Skeletal muscle satellite cell (primary cell): ENCODE data around the gene IFI30. TPM values are rescaled to one million over a fixed set of nuclear protein-coding genes. Genes with fewer than 3 reads are reported as not detected.

ENCODE experiments used
- H3K27me3 ChIP-seq: 2 replicates; pipeline ENCODE4 v1.7.0; 2013; ENCODE audit warnings: low read length; ENCODE audit not compliant: control insufficient read depth, insufficient read depth
- H3K36me3 ChIP-seq: 2 replicates; pipeline ENCODE4 v1.7.0; 2013; ENCODE audit warnings: mild to moderate bottlenecking, control low read depth, low read length; ENCODE audit not compliant: insufficient read depth
- H3K4me1 ChIP-seq: 2 replicates; pipeline ENCODE4 v1.7.0; 2013; ENCODE audit warnings: low read length; ENCODE audit not compliant: control insufficient read depth, insufficient read depth
- H3K4me2 ChIP-seq: 2 replicates; pipeline ENCODE4 v1.7.0; 2013; ENCODE audit warnings: mild to moderate bottlenecking, low read length
- H3K4me3 ChIP-seq: 2 replicates; pipeline ENCODE4 v1.7.0; 2013; ENCODE audit warnings: low read length
- H3K9ac ChIP-seq: 2 replicates; pipeline ENCODE4 v1.7.0; 2013; ENCODE audit warnings: mild to moderate bottlenecking, low read depth, low read length, moderate library complexity
- H3K9me3 ChIP-seq: replicated peaks from 2 replicates; pipeline ENCODE4 v1.7.0; 2013; ENCODE audit warnings: mild to moderate bottlenecking, control low read depth, low read length
- total RNA-seq: library from RNA; depleted of rRNA; stranded (reverse); fragments of >200 nt; gene quantifications from 2 replicates; pipeline ENCODE4 v1.2.3, GENCODE V29; 2012; rRNA removed

IFI30 gene
- total RNA-seq = 72.0 and 80.6 TPM in 2 replicates

GRCh38 chr19:18173572-18174288 is at the start of gene IFI30:
Gene IFI30, plus strand, starts transcription at chr19:18173813. Its CDS starts 29 bp downstream, at chr19:18173842.
- Histone ChIP-seq H3K9ac (peak within 1 kb of the TSS; percentile 64), H3K9me3 (no peaks in the 10 kb centered on the region), H3K4me2 (peak within 1 kb of the TSS; percentile 97), H3K27me3 (no peaks in the 10 kb centered on the region), H3K4me1 (peaks cover 12% of the 10 kb centered on the region), H3K4me3 (peak within 1 kb of the TSS; percentile 77), H3K36me3 (peaks cover 10% of the 10 kb centered on the region)

GRCh38 chr19:18123819-18124218 is 49.8 kb upstream of the IFI30 start:
- H3K4me3 ChIP-seq = no peak overlapping the region
- peaks cover 4% of the 10 kb centered on the region for H3K4me1 ChIP-seq
- no peak overlapping the region for H3K4me2 ChIP-seq
- no peaks in the 10 kb centered on the region for H3K27me3 ChIP-seq
- peaks cover 19% of the 10 kb centered on the region for H3K36me3 ChIP-seq
- no peaks in the 10 kb centered on the region for H3K9me3 ChIP-seq
- H3K9ac ChIP-seq = no peak overlapping the region

DNA sequence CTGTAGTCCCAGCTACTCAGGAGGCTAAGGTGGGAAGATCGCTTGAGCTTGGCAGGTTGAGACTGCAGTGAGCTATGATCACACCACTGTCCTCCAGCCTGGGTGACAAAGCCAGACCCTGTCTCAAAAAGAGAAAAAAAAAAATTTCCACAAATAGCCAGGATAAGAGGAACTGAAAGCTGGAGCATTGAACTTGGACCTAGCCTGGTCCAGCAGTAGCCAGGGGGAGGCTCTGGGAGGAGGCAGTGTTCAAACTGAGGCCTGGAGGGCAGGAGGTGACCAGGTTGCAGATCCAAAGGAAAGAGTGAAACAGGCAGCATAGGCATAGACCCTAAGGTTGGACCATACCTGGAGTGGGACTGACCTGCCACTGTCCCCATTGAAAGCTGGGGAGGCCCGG is 47.5 kb upstream of the IFI30 start:
- H3K36me3 ChIP-seq = peaks cover 32% of the 10 kb centered on the region
- H3K4me1 ChIP-seq = no peaks in the 10 kb centered on the region
- H3K9ac ChIP-seq = no peak overlapping the region

DNA sequence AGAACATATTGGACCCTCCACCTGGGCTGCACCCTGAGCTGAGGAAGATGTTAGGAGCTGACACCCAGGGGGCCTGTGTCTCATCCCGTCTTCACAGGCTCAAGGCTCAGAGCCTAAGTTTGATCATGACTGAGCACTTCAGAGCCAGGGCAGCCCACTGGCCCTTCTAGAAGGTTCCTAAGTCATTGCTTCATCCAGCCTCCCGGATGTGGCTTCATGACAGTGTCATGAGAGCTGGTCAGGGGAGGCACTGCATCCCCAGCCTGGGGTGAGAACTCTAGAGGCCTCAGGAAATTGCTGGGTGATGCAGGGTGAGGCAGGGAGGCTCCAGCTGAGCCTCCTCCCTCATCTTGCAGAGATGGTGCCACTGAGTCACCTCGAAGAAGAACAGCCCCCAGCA is 45.6 kb upstream of the IFI30 start:
- Histone ChIP-seq H3K36me3 (peaks cover 35% of the 10 kb centered on the region), H3K9ac (no peak overlapping the region), H3K27me3 (no peaks in the 10 kb centered on the region), H3K4me2 (no peak overlapping the region), H3K4me1 (no peaks in the 10 kb centered on the region), H3K4me3 (no peak overlapping the region), H3K9me3 (no peaks in the 10 kb centered on the region)

More for the DNA sequence above, 47.5 kb upstream of the IFI30 start:
- Histone ChIP-seq H3K27me3 (no peaks in the 10 kb centered on the region), H3K9me3 (no peaks in the 10 kb centered on the region), H3K4me2 (no peak overlapping the region), H3K4me3 (no peak overlapping the region)

DNA sequence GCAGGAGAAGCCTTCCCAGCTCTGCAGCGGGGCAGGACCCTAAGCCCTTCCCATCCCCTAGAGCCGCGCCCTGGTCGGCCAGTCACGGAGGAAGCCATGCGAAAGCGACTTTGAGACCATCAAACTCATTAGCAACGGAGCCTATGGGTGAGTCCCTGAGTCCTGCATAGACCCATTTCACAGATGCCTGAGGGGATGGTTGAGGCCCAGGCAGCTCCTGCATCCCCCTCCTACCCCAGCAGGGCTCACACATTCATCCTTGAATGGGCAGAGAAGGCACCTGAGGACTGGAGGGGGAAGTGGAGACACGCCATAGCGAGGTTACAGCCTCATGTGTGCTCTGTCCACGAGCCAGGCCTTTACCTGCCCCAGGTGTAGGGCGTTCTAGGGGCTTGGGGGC is 44.8 kb upstream of the IFI30 start:
- peaks cover 29% of the 10 kb centered on the region for H3K36me3 ChIP-seq
- no peaks in the 10 kb centered on the region for H3K27me3 ChIP-seq
- H3K4me2 ChIP-seq = no peak overlapping the region
- no peak overlapping the region for H3K9ac ChIP-seq
- H3K4me1 ChIP-seq = no peaks in the 10 kb centered on the region
- H3K4me3 ChIP-seq = no peak overlapping the region
- no peaks in the 10 kb centered on the region for H3K9me3 ChIP-seq

- Histone ChIP-seq H3K9ac (no peak overlapping the region), H3K4me1 (no peaks in the 10 kb centered on the region), H3K4me2 (no peak overlapping the region), H3K9me3 (no peaks in the 10 kb centered on the region), H3K36me3 (peaks cover 23% of the 10 kb centered on the region), H3K4me3 (no peak overlapping the region), H3K27me3 (no peaks in the 10 kb centered on the region)
These were observed 42.9 kb upstream of the IFI30 start for GRCh38 chr19:18130523-18131242.

DNA sequence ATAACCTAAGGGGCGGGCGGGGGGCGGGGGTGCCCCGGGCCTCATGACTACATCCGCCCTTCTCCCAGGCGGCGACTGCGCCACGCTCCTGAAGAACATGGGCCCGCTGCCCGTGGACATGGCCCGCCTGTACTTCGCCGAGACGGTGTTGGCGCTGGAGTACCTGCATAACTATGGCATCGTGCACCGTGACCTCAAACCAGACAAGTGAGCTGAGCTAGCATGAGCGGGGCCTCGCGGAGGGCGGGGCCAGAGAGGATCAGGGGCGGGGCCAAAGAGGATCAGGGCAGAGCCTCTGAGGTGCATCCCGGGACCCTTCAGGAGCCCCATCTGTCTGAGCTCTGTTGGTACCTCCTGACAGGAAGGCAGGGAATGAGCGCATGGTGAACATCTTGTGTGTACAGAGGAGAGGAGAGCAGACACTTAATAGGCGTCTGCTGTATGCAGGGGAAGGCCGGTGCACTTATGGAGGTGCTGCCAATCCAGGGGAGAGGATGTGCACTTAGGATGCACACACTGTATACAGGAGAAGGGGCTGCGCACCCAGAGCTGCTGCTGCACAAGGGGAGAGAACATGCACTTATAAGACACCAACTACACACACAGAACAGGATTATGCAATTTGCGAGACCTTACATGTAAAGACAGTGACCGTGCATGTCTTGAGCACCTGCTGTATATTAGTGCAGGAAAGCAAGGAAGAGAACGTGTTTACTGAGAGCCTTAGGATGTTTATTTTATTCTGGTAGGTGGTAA is 41.6 kb upstream of the IFI30 start:
- Histone ChIP-seq H3K27me3 (no peaks in the 10 kb centered on the region), H3K4me2 (no peak overlapping the region), H3K36me3 (peaks cover 28% of the 10 kb centered on the region), H3K9ac (no peak overlapping the region), H3K4me3 (no peak overlapping the region), H3K4me1 (no peaks in the 10 kb centered on the region), H3K9me3 (no peaks in the 10 kb centered on the region)

GRCh38 chr19:18135712-18136584 is 37.7 kb upstream of the IFI30 start:
- no peak overlapping the region for H3K4me3 ChIP-seq
- H3K9ac ChIP-seq = no peak overlapping the region
- peaks cover 17% of the 10 kb centered on the region for H3K36me3 ChIP-seq
- no peaks in the 10 kb centered on the region for H3K27me3 ChIP-seq
- no peak overlapping the region for H3K4me2 ChIP-seq
- no peaks in the 10 kb centered on the region for H3K9me3 ChIP-seq
- H3K4me1 ChIP-seq = no peaks in the 10 kb centered on the region

DNA sequence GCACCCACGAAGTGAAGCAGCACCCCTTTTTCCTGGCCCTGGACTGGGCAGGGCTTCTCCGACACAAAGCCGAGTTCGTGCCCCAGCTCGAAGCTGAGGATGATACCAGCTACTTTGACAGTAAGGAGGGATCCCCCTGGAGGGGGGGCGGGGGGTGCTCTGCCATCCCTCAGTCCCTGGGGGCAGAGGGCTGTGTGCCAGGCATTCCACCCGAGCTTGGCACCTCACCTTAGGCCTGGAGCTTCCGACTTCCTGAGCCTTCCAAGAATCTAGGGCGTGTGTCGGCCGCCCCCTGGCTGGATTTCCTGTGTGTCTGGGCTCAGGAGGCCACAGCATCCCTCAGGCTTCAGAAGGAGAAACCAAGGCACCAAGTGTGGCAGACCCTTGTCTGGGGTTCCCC is 36.4 kb upstream of the IFI30 start:
- H3K9me3 ChIP-seq = no peaks in the 10 kb centered on the region
- H3K9ac ChIP-seq = no peak overlapping the region
- peaks cover 21% of the 10 kb centered on the region for H3K36me3 ChIP-seq
- no peak overlapping the region for H3K4me2 ChIP-seq
- H3K4me1 ChIP-seq = no peaks in the 10 kb centered on the region
- no peak overlapping the region for H3K4me3 ChIP-seq
- H3K27me3 ChIP-seq = no peaks in the 10 kb centered on the region

- Histone ChIP-seq H3K9ac (no peak overlapping the region), H3K27me3 (no peaks in the 10 kb centered on the region), H3K4me1 (no peaks in the 10 kb centered on the region), H3K4me3 (no peak overlapping the region), H3K9me3 (no peaks in the 10 kb centered on the region), H3K4me2 (no peak overlapping the region), H3K36me3 (peaks cover 18% of the 10 kb centered on the region)
These were observed 35.8 kb upstream of the IFI30 start for GRCh38 chr19:18137657-18138339.
